Choroid plexus epithelial cell (primary cell): ENCODE data around the gene LIMS2.

ENCODE experiments used
- DNase-seq: peaks from one replicate; pipeline ENCODE4 v3.0.0-alpha.2; 2010; ENCODE audit warnings: low read depth
- H3K4me3 ChIP-seq: 2 replicates; pipeline ENCODE4 v1.5.1; 2011; ENCODE audit warnings: low read depth, mild to moderate bottlenecking, control low read depth, low read length, moderate library complexity
- CTCF ChIP-seq: conservative IDR thresholded peaks from 2 replicates; pipeline ENCODE4 v1.5.1; 2011; ENCODE audit warnings: low read depth, mild to moderate bottlenecking, control low read depth, inconsistent platforms, low read length, moderate library complexity

Gene LIMS2

DNA sequence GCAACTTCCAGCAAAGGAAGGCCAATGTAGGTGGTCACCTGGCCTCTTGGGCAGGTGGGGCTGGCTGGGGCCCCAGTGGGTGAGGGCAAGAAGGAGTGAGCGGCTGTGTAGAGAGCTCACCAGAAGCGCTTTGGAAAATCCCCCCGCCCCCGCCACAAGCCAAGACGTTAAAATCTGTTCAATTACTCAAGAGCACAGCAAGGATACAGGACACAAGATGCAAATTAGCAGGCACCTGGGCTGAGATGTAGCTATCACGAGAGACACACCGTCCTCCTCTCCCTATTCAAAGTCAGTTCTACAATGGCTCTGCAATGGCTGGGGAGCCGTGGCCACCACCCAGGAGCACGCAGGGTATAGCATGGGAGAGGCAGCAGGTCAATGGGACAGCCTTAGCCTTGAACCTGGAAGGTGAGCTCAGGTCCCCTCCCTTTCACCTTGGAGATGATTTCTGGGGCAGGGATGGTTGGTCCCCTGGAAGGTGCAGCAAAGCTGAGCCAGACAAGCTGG, 67.9 kb downstream of the LIMS2 start:
- H3K4me3 ChIP-seq, result no peak overlapping the region
- no peak for DNase-seq
- no peak for TF ChIP-seq CTCF

- no peak for DNase-seq
- H3K4me3 ChIP-seq, result no peak overlapping the region
- TF ChIP-seq CTCF, result no peak
These were observed 68.5 kb downstream of the LIMS2 start for GRCh38 chr2:127606625-127607398.

- DNase-seq, result no peak
- no peak for TF ChIP-seq CTCF
These were observed 69.6 kb downstream of the LIMS2 start for GRCh38 chr2:127605691-127606263.

DNA sequence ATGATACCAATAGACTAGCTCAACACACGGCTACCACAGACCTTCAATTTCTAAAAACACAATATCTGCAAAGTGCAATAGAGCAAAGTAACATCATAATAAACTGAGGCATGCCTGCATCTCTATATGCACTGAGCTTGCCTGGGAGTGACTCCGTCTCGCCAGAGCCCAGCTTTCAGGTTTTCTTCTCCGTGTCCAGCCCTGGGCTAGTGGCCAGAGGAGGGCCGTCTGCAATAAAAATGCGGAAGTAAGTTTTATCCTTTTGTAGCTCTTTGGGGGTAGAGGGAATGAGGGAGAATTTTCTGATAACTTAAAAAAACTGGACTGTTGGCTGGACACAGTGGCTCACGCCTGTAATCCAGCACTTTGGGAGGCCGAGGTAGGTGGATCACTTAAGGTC, 70.3 kb downstream of the LIMS2 start:
- no peak for DNase-seq
- H3K4me3 ChIP-seq, result no peak overlapping the region
- no peak for TF ChIP-seq CTCF

More at GRCh38 chr2:127605691-127606263, 69.6 kb downstream of the LIMS2 start:
- H3K4me3 ChIP-seq, result no peak overlapping the region

DNA sequence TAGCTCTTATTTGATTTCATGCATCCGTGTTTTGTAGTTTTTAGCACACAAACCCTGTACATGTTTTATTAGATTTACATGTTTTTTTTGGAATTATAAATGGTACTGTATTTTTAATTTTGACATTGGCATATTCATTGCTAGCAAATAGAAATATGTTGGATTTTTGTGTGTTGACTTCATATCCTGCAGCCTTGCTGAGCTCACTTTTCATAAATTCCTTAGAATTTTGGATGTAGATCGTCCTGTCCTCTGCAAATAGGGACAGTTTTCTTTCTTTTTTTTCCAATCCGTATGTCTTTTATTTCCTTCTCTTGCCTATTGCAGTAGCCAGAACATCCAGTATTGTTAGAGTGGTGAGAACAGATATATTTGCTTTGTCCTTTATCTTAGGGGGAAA, 76.1 kb downstream of the LIMS2 start:
- no peak for TF ChIP-seq CTCF
- DNase-seq, result peak; percentile 20
- H3K4me3 ChIP-seq, result no peak overlapping the region

DNA sequence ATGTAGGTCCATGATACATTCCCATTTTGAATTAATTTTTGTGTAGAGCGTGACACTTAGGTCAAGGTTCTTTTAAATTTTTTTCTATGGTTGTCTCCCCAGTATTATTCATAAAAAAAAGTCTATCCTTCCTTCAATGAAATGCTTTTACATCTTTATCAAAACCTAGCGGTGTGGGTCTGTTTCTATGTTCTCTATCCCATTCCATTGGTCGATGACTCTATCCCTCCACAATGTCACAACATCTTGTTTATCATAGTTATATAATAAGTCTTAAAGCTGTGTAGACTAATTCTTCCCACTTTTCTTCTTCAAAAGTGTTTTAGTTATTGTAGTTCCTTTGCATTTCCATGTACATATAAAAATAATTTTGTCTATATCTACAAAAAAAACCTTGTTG, 76.6 kb downstream of the LIMS2 start:
- peak; percentile 14 for DNase-seq
- H3K4me3 ChIP-seq, result no peak overlapping the region
- no peak for TF ChIP-seq CTCF
